Lower leg skin (tissue), 3 donors: ENCODE measurements around the gene RGS11.

ENCODE experiments used
- POLR2A ChIP-seq, 2 donors: fragments of 450-650 bp; IDR thresholded peaks; one replicate each; pipeline ENCODE4 v1.6.1; 2016 to 2017; ENCODE audit warnings: antibody characterized with exemption in 2 of 2, mild to moderate bottlenecking in 1 of 2, moderate library complexity in 1 of 2
- TF ChIP-seq, protein P1 (sequence below), 3 donors: fragments of 450-650 bp; IDR thresholded peaks; one replicate each; pipeline ENCODE4 v1.5.1; 2016; ENCODE audit warnings: antibody characterized with exemption in 3 of 3, mild to moderate bottlenecking in 3 of 3, moderate library complexity in 2 of 3

DNA sequence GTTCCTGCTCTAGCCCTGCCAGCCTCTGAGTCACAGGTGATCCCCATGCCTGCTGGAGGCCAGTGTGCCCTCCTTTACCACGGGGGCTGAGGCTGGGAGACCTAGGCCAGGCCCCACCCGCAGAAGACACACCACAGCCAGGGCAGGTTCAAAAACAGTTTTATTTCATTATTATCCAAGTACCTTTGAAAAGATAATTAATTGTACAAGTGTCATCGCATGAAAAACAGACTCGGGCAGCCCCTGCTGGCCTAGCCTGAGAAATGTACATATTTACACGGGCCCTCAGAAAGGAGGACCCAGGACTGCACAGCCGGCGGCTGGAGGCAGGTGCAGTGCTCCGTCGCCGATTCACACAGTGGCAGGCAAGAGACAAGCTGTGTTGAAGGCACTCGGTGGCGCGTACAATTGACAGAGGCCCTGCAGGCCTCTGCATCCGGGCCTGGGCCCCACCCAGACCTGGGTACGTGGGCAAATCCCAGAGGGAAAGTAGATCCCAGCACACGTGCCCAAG is 11.6 kb upstream of the RGS11 start:
- TF ChIP-seq, protein P1, sequence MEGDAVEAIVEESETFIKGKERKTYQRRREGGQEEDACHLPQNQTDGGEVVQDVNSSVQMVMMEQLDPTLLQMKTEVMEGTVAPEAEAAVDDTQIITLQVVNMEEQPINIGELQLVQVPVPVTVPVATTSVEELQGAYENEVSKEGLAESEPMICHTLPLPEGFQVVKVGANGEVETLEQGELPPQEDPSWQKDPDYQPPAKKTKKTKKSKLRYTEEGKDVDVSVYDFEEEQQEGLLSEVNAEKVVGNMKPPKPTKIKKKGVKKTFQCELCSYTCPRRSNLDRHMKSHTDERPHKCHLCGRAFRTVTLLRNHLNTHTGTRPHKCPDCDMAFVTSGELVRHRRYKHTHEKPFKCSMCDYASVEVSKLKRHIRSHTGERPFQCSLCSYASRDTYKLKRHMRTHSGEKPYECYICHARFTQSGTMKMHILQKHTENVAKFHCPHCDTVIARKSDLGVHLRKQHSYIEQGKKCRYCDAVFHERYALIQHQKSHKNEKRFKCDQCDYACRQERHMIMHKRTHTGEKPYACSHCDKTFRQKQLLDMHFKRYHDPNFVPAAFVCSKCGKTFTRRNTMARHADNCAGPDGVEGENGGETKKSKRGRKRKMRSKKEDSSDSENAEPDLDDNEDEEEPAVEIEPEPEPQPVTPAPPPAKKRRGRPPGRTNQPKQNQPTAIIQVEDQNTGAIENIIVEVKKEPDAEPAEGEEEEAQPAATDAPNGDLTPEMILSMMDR (IDR thresholded peaks at IDR 0.05) = no peak
- TF ChIP-seq POLR2A (IDR thresholded peaks at IDR 0.05) = no peak
